Naive B cell (primary cell): ENCODE results near the gene GAL. TPM values are rescaled to one million over a fixed set of nuclear protein-coding genes. Genes with fewer than 3 reads are reported as not detected.
A peak's percentile ranks its signal among the peaks of the same experiment; 100 is the strongest.

Experiments
- ATAC-seq, 2 donors: fragments of 150-1000 bp; cut with Tn5 transposase; 2 replicates each; pipeline ENCODE4 v1.10.0; 2021; ENCODE audit warnings: low read depth in 2 of 2, mild to moderate bottlenecking in 2 of 2, moderate library complexity in 2 of 2
- DNase-seq: peaks from one replicate; pipeline ENCODE4 v3.0.0; 2022
- H3K27ac Mint-ChIP-seq, 6 donors: one replicate each; pipeline ENCODE4 v1.8.0; 2020 to 2022; ENCODE audit warnings: mild to moderate bottlenecking in 6 of 6, mixed read lengths in 6 of 6, moderate library complexity in 5 of 6, inconsistent platforms in 2 of 6
- H3K27me3 Mint-ChIP-seq, 3 donors: one replicate each; pipeline ENCODE4 v1.8.0; 2021 to 2022; ENCODE audit warnings: mixed read lengths in 3 of 3, mild to moderate bottlenecking in 1 of 3
- H3K36me3 Mint-ChIP-seq, 2 donors: one replicate each; pipeline ENCODE4 v1.8.0; 2020 to 2022; ENCODE audit warnings: mixed read lengths in 2 of 2, inconsistent platforms in 1 of 2, mild to moderate bottlenecking in 1 of 2
- H3K4me1 Mint-ChIP-seq, 3 donors: one replicate each; pipeline ENCODE4 v1.8.0; 2020 to 2022; ENCODE audit warnings: mixed read lengths in 3 of 3, inconsistent platforms in 1 of 3, mild to moderate bottlenecking in 1 of 3, moderate library complexity in 1 of 3
- H3K4me3 Mint-ChIP-seq, 8 donors: one replicate each; pipeline ENCODE4 v1.8.0; 2020 to 2022; ENCODE audit warnings: mild to moderate bottlenecking in 8 of 8, mixed read lengths in 8 of 8, moderate library complexity in 8 of 8, inconsistent platforms in 2 of 8
- H3K9me3 Mint-ChIP-seq, 7 donors: one replicate each; pipeline ENCODE4 v1.8.0; 2020 to 2022; ENCODE audit warnings: mixed read lengths in 7 of 7, mild to moderate bottlenecking in 5 of 7, inconsistent platforms in 2 of 7, moderate library complexity in 1 of 7
- polyA plus RNA-seq, 6 donors: library from polyadenylated mRNA; unstranded; fragments of 300-500 nt; fragmentation: Illumina TruSeq; gene quantifications; one replicate each; pipeline ENCODE4 v1.2.3, GENCODE V29; 2021; ENCODE audit warnings: low read depth in 6 of 6

Gene GAL
- polyA plus RNA-seq, 6 donors from 2014 or later: not detected

DNA sequence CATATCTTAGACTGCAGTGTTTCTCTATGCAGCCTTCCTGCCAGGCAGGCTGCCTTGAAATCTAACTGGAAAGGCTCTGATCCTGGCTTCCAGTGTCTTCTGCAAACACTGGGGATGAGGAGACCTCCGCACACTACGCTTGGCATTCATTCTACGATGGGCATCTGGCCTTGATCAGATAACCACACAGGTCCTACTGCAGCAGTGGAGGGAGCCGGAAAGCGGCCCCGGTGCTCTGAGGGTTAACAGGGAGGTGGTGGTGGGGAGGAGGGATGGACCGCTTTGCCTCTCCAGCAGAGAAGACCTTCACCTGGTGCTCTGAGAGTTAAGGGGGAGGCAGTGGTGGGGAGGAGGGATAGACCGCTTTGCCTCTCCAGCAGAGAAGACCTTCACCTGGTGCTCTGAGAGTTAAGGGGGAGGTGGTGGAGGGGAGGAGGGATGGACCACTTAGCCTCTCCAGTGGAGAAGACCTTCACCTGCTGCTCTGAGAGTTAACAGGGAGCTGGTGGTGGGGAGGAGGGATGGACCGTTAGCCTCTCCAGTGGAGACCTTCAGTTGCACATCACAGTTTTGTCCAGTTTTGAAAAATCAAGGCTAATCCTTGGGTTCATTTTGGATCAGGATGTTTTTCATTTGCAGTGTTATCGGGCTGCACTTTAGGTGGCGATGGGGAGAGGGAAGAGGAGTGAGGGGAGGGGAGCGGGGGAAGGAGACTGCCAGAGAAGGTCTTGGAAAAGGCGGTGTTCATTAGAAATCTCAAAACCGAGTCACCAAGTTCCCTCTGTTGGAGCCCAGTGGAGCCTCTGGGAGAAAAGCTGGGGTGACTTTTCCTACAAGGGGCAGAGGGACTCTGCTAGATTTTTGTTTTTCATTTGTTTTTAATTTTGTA lies 5.6 kb downstream of the GAL start:
- Mint-ChIP-seq H3K9me3 (peaks cover 0 to 4% (median 0%) of the 10 kb centered on the region in 7 donors), H3K36me3 (peaks cover 0 to 8% of the 10 kb centered on the region in 2 donors), H3K4me1 (peaks cover 0 to 3% (median 0%) of the 10 kb centered on the region in 3 donors), H3K4me3 (peak overlapping the region in 1 of 8 donors; percentile 66), H3K27me3 (peaks cover 32 to 87% (median 84%) of the 10 kb centered on the region in 3 donors), H3K27ac (no peak overlapping the region)
- ATAC-seq (no peak), DNase-seq (no peak)

DNA sequence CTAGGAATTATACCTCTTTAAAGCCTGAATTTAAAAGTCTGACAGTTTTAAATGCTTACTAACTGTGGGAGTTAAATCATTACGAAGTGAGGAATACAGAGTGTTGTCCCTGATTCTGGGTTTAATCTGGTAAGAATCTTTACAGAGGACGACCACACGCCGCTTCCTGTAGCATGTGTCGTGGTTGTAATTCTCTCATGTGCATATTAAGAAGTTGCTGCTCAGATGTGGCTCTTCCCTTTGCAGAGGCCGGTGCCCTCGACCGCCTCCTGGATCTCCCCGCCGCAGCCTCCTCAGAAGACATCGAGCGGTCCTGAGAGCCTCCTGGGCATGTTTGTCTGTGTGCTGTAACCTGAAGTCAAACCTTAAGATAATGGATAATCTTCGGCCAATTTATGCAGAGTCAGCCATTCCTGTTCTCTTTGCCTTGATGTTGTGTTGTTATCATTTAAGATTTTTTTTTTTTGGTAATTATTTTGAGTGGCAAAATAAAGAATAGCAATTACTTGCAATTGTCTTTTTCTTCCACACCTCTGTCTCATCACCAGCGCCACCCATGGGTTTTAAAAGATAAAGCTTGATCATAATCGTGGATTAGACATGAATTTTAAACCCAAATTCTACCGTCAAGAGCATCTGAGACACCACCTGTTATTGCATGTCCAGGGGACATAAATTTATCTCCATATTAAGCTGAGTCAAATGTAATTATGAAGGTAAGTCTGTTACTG lies 6.5 kb downstream of the GAL start:
- Mint-ChIP-seq H3K36me3 (peaks cover 0 to 8% of the 10 kb centered on the region in 2 donors), H3K27ac (no peak overlapping the region), H3K27me3 (peaks cover 39 to 87% (median 84%) of the 10 kb centered on the region in 3 donors), H3K4me3 (no peak overlapping the region), H3K4me1 (peaks cover 0 to under 1% (median 0%) of the 10 kb centered on the region in 3 donors), H3K9me3 (peaks cover 0 to 12% (median 3%) of the 10 kb centered on the region in 7 donors)
- DNase-seq: no peak
- ATAC-seq: no peak

DNA sequence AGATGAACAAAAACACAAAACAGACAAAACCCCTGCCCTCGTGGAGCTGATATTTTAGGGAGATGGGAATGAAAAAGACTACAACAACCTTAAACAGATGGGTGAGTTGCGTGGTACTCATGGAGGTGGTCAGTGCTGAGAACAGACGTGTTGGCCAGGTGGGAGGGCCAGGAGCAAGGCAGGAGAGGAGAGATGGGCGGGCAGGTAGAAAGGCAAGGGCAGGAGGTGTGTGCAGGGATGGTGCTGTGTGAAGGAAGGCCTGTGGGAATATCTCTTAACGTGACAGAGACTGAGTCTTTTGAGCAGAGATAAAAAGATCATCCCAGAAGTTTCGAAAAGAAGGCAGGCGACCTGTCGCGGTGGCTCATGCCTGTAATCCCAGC lies 7.0 kb downstream of the GAL start:
- H3K36me3 Mint-ChIP-seq: peaks cover 0 to 13% of the 10 kb centered on the region in 2 donors
- H3K4me3 Mint-ChIP-seq: no peak overlapping the region
- DNase-seq: no peak
- H3K27me3 Mint-ChIP-seq: peaks cover 39 to 87% (median 84%) of the 10 kb centered on the region in 3 donors
- H3K4me1 Mint-ChIP-seq: no peaks in the 10 kb centered on the region
- H3K9me3 Mint-ChIP-seq: peaks cover 0 to 15% (median 8%) of the 10 kb centered on the region in 7 donors
- no peak overlapping the region for H3K27ac Mint-ChIP-seq
- ATAC-seq: no peak

DNA sequence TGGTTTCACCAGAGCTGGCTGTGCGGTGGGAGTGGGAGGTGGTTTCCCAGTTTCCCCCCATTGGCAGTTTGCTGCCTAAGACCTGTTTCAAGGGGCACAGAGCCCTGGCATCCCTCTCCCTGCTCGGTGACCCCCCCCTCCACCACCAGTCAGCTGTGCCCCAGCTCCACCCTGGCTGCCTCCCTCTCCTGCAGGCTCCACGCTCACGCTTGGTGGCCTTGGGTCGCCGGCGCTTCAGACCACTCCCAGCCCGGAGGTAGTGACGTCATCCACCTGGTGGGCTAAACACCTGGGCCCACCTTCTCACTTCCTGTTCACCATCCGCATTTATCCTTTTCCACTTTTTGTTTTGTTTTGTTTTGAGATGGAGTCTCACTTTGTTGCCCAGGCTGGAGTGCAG lies 7.8 kb downstream of the GAL start:
- H3K9me3 Mint-ChIP-seq: peaks cover 0 to 20% (median 12%) of the 10 kb centered on the region in 7 donors

DNA sequence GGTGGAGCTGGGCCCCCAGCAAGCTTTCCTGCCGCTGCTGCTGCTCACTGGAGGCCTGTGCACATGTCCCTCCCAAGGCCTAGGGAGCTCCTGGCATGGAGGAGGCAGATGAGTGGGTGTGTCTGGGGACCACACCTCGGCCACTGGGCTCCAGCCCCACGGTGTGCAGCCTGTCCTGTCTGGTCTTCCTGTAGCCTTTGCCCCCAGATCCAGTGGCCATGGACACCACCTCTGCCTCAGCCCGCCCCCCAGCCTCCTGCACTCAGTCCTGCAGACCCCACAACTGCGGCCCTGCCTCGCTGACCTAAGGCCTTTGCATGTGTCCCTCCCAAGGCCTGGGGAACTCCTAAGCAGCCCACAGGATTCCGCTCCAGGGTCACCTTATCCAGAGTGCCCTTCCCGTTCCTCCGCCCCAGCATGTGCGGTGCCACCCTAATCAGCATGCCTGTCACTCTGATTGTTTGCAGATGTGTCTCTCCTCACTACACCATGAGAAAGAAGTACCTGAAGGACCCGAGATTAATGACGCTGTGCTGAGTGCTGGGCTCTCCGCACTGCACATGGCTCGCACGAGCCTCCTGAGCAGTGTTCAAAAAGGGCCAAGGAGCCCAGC lies 8.6 kb downstream of the GAL start:
- no peaks in the 10 kb centered on the region for H3K4me1 Mint-ChIP-seq
- H3K9me3 Mint-ChIP-seq: peaks cover 3 to 27% (median 17%) of the 10 kb centered on the region in 7 donors
- no peak for DNase-seq
- H3K27ac Mint-ChIP-seq: no peak overlapping the region
- ATAC-seq: no peak
- H3K36me3 Mint-ChIP-seq: peaks cover 0 to 7% of the 10 kb centered on the region in 2 donors
- no peak overlapping the region for H3K4me3 Mint-ChIP-seq
- peaks cover 35 to 80% (median 77%) of the 10 kb centered on the region in 3 donors for H3K27me3 Mint-ChIP-seq

More for the DNA sequence above, 7.8 kb downstream of the GAL start:
- no peaks in the 10 kb centered on the region for H3K4me1 Mint-ChIP-seq
- H3K27ac Mint-ChIP-seq: no peak overlapping the region
- peaks cover 34 to 81% (median 79%) of the 10 kb centered on the region in 3 donors for H3K27me3 Mint-ChIP-seq
- ATAC-seq (no peak), DNase-seq (no peak)
- no peak overlapping the region for H3K4me3 Mint-ChIP-seq
- peaks cover 0 to 13% of the 10 kb centered on the region in 2 donors for H3K36me3 Mint-ChIP-seq

DNA sequence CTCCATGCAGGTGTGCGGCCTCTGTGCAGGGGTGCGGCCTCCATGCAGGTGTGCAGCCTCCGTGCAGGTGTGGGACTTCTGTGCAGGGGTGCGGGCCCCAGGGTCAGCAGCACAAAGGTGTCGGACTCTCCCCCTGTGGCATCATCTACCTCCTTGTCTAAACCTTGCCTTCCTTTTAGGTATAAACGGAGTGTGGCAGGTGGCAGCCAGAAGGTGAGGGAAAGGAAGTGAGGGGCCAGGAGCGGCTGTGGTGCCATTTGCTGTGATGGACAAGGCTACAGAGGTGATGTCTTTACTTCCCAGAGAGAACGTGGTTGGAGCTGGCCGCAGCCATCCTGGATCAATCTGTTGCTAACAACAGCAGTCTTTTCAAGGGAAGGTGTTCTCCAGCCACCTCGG lies 9.1 kb downstream of the GAL start:
- Mint-ChIP-seq H3K4me1 (no peaks in the 10 kb centered on the region), H3K36me3 (peaks cover 0 to 7% of the 10 kb centered on the region in 2 donors), H3K9me3 (peaks cover 3 to 27% (median 17%) of the 10 kb centered on the region in 7 donors), H3K27ac (no peak overlapping the region), H3K27me3 (peaks cover 35 to 75% (median 72%) of the 10 kb centered on the region in 3 donors), H3K4me3 (no peak overlapping the region)
- ATAC-seq (no peak), DNase-seq (no peak)

DNA sequence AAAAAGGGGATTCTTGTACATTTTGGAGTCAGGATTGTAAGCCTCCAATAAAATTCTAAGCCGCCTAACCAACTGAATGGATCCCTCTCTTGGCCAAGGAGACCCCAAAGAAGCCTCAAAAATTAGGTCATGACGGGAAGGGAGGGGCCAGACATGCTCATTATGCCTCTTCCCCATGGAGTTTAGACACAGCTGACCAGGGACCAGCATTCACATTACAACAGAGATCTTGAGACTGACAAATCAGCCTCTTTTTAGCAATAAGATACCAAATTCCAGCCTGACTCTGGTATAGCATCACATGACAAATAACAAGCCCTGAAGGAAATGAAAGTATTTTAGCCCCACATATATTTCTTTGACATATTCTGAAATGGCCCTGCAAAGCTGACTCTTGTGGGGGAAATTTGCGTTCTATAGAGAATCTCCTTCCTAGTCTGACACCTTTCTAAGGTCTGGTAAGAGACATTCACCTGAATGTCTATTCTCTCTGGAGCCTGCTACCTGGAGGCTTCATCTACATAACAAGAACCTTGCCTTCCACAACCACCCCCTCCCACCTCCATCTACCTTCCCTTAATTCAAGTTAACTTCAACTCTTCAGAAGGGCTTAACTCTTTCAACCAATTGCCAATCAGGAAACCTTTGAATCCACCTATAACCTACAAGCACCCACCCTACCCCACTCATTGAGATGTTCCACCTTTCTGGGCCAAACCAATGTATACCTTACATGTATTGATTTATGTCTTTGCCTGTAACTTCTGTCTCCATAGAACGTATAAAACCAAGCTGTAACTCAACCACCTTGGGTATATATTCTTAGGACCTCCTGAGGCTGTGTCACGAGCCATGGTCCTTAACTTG lies 10.3 kb downstream of the GAL start:
- peaks cover 0 to 7% of the 10 kb centered on the region in 2 donors for H3K36me3 Mint-ChIP-seq
- no peak for ATAC-seq
- H3K4me3 Mint-ChIP-seq: no peak overlapping the region
- H3K27ac Mint-ChIP-seq: no peak overlapping the region
- peaks cover 3 to 36% (median 24%) of the 10 kb centered on the region in 7 donors for H3K9me3 Mint-ChIP-seq
- peaks cover 29 to 68% (median 60%) of the 10 kb centered on the region in 3 donors for H3K27me3 Mint-ChIP-seq
- no peaks in the 10 kb centered on the region for H3K4me1 Mint-ChIP-seq
- no peak for DNase-seq

DNA sequence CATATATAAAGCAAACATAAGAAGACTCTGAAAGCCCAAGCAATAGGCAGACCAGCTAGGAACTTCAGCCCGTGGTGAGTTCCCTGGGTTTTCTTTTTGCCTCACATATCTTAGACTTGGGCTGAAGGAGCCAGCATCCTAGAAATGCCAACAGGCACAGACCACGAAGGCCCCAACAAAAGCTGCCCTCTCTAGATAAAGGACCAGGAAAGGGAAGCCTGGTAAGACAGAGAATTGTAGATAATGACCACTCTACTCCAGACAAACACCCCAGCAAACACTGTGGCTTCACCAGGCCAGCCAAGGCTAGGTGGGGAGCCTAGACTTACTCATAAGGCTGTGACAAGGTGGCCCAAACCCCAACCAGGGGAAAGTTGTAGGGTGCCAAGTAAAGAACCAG lies 11.2 kb downstream of the GAL start:
- DNase-seq: no peak
- H3K27me3 Mint-ChIP-seq: peaks cover 29 to 67% (median 60%) of the 10 kb centered on the region in 3 donors
- no peak for ATAC-seq
- no peaks in the 10 kb centered on the region for H3K4me1 Mint-ChIP-seq
- no peak overlapping the region for H3K27ac Mint-ChIP-seq
- H3K9me3 Mint-ChIP-seq: peaks cover 3 to 37% (median 24%) of the 10 kb centered on the region in 7 donors
- peaks cover 0 to 7% of the 10 kb centered on the region in 2 donors for H3K36me3 Mint-ChIP-seq
- H3K4me3 Mint-ChIP-seq: no peak overlapping the region

DNA sequence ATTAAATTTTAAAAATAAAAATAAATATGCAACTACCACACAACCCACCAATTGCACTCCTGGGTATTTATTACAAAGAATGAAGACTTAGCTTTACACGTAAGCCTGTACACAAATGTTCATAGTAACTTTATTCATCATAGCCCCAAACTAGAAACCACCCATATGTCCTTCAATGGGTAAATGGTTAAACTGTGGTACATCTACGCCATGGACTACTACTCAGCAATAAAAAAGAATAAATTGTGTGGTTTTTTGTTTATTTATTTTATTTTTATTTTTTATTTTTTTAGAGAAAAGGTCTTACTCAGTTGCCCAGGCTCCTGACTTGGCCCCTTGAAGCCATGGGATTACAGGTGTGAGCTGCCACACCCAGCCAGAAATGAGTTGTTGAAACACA lies 14.6 kb downstream of the GAL start:
- Mint-ChIP-seq H3K27me3 (peaks cover 20 to 65% (median 40%) of the 10 kb centered on the region in 3 donors), H3K4me3 (no peak overlapping the region), H3K4me1 (no peaks in the 10 kb centered on the region), H3K9me3 (peaks cover 3 to 37% (median 24%) of the 10 kb centered on the region in 7 donors), H3K36me3 (peaks cover 0 to 7% of the 10 kb centered on the region in 2 donors), H3K27ac (no peak overlapping the region)
- no peak for ATAC-seq
- DNase-seq: no peak

DNA sequence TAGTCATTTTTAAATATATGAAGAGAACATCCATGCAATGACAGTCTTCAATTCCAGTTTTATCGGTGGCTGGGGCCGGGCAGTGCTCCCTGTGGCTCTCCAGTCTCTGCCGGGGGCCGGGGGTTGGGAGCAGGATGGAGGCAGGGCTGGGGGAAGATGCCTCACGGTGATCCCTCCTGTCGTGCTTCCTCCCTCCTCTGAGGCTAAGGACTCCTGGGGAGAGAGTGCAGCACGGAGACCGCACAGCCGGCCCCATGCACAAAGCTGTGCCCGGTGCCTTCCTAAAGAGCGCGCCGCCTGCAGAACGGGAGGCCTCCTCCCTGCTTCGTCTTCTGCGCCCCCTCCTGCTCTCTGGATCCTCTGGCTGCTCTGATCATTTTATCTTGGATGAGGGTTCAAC lies 20.5 kb downstream of the GAL start:
- Mint-ChIP-seq H3K27ac (peak overlapping the region in 2 of 6 donors; percentile 47 to 89), H3K9me3 (peaks cover 0 to 3% (median 0%) of the 10 kb centered on the region in 7 donors), H3K36me3 (no peaks in the 10 kb centered on the region), H3K27me3 (peaks cover 0 to 27% (median 8%) of the 10 kb centered on the region in 3 donors), H3K4me3 (no peak overlapping the region), H3K4me1 (no peaks in the 10 kb centered on the region)
- no peak for ATAC-seq
- DNase-seq: no peak

DNA sequence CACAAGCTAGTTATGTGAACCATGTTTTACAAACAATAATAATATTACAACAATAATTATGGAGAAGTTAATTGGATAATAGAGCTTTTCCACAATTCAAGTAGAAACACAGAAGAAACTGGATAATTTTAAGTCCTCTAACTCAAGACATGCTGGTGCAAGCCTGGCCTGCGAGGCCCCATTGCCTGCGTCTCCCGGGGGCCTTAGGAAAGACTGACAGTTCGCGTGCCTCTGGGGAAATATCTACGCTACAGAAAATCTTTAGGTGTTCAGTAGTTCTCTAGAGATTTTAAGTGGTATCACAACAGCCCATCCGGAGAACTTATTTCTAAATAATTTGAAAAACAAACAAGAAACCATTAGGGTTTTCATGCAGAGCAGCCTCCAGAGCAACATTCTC lies 23.2 kb downstream of the GAL start:
- Mint-ChIP-seq H3K36me3 (no peaks in the 10 kb centered on the region), H3K9me3 (no peaks in the 10 kb centered on the region)

DNA sequence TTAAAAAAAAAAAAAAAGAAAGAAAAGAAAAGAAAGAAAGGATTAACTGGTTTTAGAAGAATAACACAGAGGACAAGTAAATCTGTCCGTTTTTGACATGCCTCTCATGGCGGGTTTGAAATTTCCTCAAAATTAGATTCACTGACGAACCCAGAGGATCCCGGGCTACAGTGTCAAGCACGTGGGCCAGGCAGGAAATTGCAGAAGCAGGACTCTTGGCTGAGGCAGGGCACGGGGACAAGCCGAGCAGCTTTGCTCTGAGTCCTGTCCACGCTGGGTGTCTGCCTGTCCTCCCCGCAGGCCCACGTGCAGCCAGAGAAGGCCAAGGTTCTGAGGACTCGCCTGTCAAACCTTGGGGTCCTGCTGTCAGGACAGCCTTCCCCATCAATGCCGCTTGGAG lies 24.7 kb downstream of the GAL start:
- Mint-ChIP-seq H3K9me3 (no peaks in the 10 kb centered on the region), H3K27ac (no peak overlapping the region), H3K27me3 (peaks cover 0 to 4% (median 0%) of the 10 kb centered on the region in 3 donors), H3K4me1 (no peaks in the 10 kb centered on the region), H3K36me3 (no peaks in the 10 kb centered on the region), H3K4me3 (no peak overlapping the region)
- DNase-seq (no peak), ATAC-seq (no peak)

More for the DNA sequence above, 23.2 kb downstream of the GAL start:
- Mint-ChIP-seq H3K27ac (no peak overlapping the region), H3K4me1 (no peaks in the 10 kb centered on the region), H3K4me3 (no peak overlapping the region), H3K27me3 (peaks cover 0 to 10% (median 4%) of the 10 kb centered on the region in 3 donors)
- DNase-seq (no peak), ATAC-seq (no peak)
